ENCODE measurements around the gene PIGZ. TPM values are rescaled to one million over a fixed set of nuclear protein-coding genes. Genes with fewer than 3 reads are reported as not detected.

Gene PIGZ
- total and polyA plus RNA-seq, 7 donors, result 2.9 to 8.0 (median 3.5) TPM

- 85 to 96% (median 93%) methylated on average over 6 of the region's 6 CpGs for WGBS, 3 donors
- no peak for ATAC-seq
- no peak for DNase-seq
- Histone ChIP-seq H3K4me1 (no peaks in the 10 kb centered on the region), H3K4me3 (no peak overlapping the region), H3K9me3 (no peaks in the 10 kb centered on the region), H3K27me3 (ENCODE audit: insufficient read depth in 3 of 3, low read length in 2 of 3) (no peaks in the 10 kb centered on the region), H3K36me3 (ENCODE audit: insufficient read depth in 1 of 2, low read depth in 1 of 2) (no peaks in the 10 kb centered on the region), H3K27ac (no peak overlapping the region)
- intact Hi-C loops (cut with DNase I), result no loop called here
- TF ChIP-seq CTCF (IDR thresholded peaks at IDR 0.05), result no peak
These were observed 45.4 kb upstream of the PIGZ start for GRCh38 chr3:197014024-197014423.

- no peaks in the 10 kb centered on the region for H3K9me3 ChIP-seq
- DNase-seq, result no peak
- H3K27ac ChIP-seq, result no peak overlapping the region
- intact Hi-C loops (cut with DNase I), result no loop called here
- no peaks in the 10 kb centered on the region for H3K4me1 ChIP-seq
- H3K4me3 ChIP-seq, result no peak overlapping the region
- no peak for TF ChIP-seq CTCF (IDR thresholded peaks at IDR 0.05)
- H3K36me3 ChIP-seq (ENCODE audit: insufficient read depth in 1 of 2, low read depth in 1 of 2), result no peaks in the 10 kb centered on the region
- 78 to 87% (median 80%) methylated on average over 7 of the region's 7 CpGs for WGBS, 3 donors
- ATAC-seq, result no peak
- H3K27me3 ChIP-seq (ENCODE audit: insufficient read depth in 3 of 3, low read length in 2 of 3), result no peaks in the 10 kb centered on the region
These were observed 43.9 kb upstream of the PIGZ start for GRCh38 chr3:197012540-197012883.

GRCh38 chr3:197011780-197012539, 43.3 kb upstream of the PIGZ start:
- DNase-seq (no peak), ATAC-seq (no peak)
- H3K4me1 ChIP-seq, result no peaks in the 10 kb centered on the region
- H3K9me3 ChIP-seq, result no peaks in the 10 kb centered on the region
- H3K27ac ChIP-seq, result no peak overlapping the region
- H3K27me3 ChIP-seq (ENCODE audit: insufficient read depth in 3 of 3, low read length in 2 of 3), result no peaks in the 10 kb centered on the region
- no peak for TF ChIP-seq CTCF (IDR thresholded peaks at IDR 0.05)
- no peaks in the 10 kb centered on the region for H3K36me3 ChIP-seq (ENCODE audit: insufficient read depth in 1 of 2, low read depth in 1 of 2)
- no peak overlapping the region for H3K4me3 ChIP-seq
- WGBS, 3 donors, result 86 to 93% (median 91%) methylated on average over 23 to 25 of the region's 25 CpGs
- intact Hi-C loops (cut with DNase I), result no loop called here

- H3K27ac ChIP-seq, result no peak overlapping the region
- DNase-seq, result peak in 1 of 2 donors; percentile 40
- H3K4me1 ChIP-seq, result no peaks in the 10 kb centered on the region
- no peak for TF ChIP-seq CTCF (IDR thresholded peaks at IDR 0.05)
- H3K36me3 ChIP-seq (ENCODE audit: insufficient read depth in 1 of 2, low read depth in 1 of 2), result no peaks in the 10 kb centered on the region
- ATAC-seq, result peak in 1 of 4 donors; percentile 12
- H3K4me3 ChIP-seq, result no peak overlapping the region
- H3K9me3 ChIP-seq, result no peaks in the 10 kb centered on the region
- H3K27me3 ChIP-seq (ENCODE audit: insufficient read depth in 3 of 3, low read length in 2 of 3), result no peaks in the 10 kb centered on the region
- intact Hi-C loops (cut with DNase I), result no loop called here
- 67 to 75% (median 67%) methylated on average over 27 to 30 of the region's 30 CpGs for WGBS, 3 donors
These were observed 42.1 kb upstream of the PIGZ start for GRCh38 chr3:197010556-197011351.
